ENCODE data around the gene PPP1R9B. TPM values are rescaled to one million over a fixed set of nuclear protein-coding genes. Genes with fewer than 3 reads are reported as not detected.
A peak's percentile ranks its signal among the peaks of the same experiment; 100 is the strongest.

The PPP1R9B gene
- total RNA-seq, 1 donor from 2014 or later = 73.6 TPM

- peaks cover 56% of the 10 kb centered on the region for H3K4me1 Mint-ChIP-seq (ENCODE audit: low read depth, unreplicated experiment)
- no peaks in the 10 kb centered on the region for H3K9me3 Mint-ChIP-seq (ENCODE audit: unreplicated experiment)
- H3K27me3 Mint-ChIP-seq (ENCODE audit: low read depth, unreplicated experiment) = no peaks in the 10 kb centered on the region
- DNase-seq (ENCODE audit: low read depth) = peak; percentile 71
- H3K4me3 Mint-ChIP-seq (ENCODE audit: unreplicated experiment) = peak overlapping the region; percentile 16
- peak overlapping the region; percentile 61 for H3K9ac ChIP-seq (ENCODE audit: low read length)
- H3K27ac Mint-ChIP-seq (ENCODE audit: unreplicated experiment) = peak overlapping the region; percentile 94
- peaks cover 38% of the 10 kb centered on the region for H3K36me3 Mint-ChIP-seq (ENCODE audit: low read depth, unreplicated experiment)
- H3K27ac ChIP-seq (ENCODE audit: low read depth, low read length) = peak overlapping the region; percentile 79
- peaks cover 33% of the 10 kb centered on the region for H3K79me2 ChIP-seq (ENCODE audit: insufficient read depth, low read length)
- no peaks in the 10 kb centered on the region for H3K9me3 ChIP-seq (ENCODE audit: insufficient read depth, low read depth, low read length)
- H3K36me3 ChIP-seq (ENCODE audit: insufficient read depth, low read length) = peaks cover 74% of the 10 kb centered on the region
- FAIRE-seq = no peak
- H3K4me1 ChIP-seq (ENCODE audit: insufficient read depth, low read length) = peaks cover 57% of the 10 kb centered on the region
- no peak overlapping the region for H2AFZ ChIP-seq (ENCODE audit: low read depth, low read length)
- H4K20me1 ChIP-seq (ENCODE audit: insufficient read depth, low read length) = peaks cover 95% of the 10 kb centered on the region
- H3K4me3 ChIP-seq (ENCODE audit: insufficient read depth, low read depth, low read length) = no peak overlapping the region
- H3K4me2 ChIP-seq (ENCODE audit: low read length) = peak overlapping the region; percentile 45
- no peaks in the 10 kb centered on the region for H3K27me3 ChIP-seq (ENCODE audit: insufficient read depth, low read length)
- TF ChIP-seq CTCF (IDR thresholded peaks at IDR 0.05; ENCODE audit: insufficient read depth, low read depth, low read length) = no peak
- TF ChIP-seq EZH2 (IDR thresholded peaks at IDR 0.05; ENCODE audit: insufficient read depth, low read length) = no peak
Observed at GRCh38 chr17:50186661-50187393, 36.4 kb upstream of the PPP1R9B start.

GRCh38 chr17:50185631-50186471 is 35.4 kb upstream of the PPP1R9B start:
- peak; percentile 62 for DNase-seq (ENCODE audit: low read depth)
- Mint-ChIP-seq H3K4me3 (ENCODE audit: unreplicated experiment) (peak overlapping the region; percentile 68), H3K27ac (ENCODE audit: unreplicated experiment) (peak overlapping the region; percentile 91), H3K9me3 (ENCODE audit: unreplicated experiment) (no peaks in the 10 kb centered on the region), H3K36me3 (ENCODE audit: low read depth, unreplicated experiment) (peaks cover 36% of the 10 kb centered on the region), H3K27me3 (ENCODE audit: low read depth, unreplicated experiment) (no peaks in the 10 kb centered on the region), H3K4me1 (ENCODE audit: low read depth, unreplicated experiment) (peaks cover 57% of the 10 kb centered on the region)
- FAIRE-seq = no peak
- Histone ChIP-seq H2AFZ (ENCODE audit: low read depth, low read length) (no peak overlapping the region), H3K9me3 (ENCODE audit: insufficient read depth, low read depth, low read length) (no peaks in the 10 kb centered on the region), H3K79me2 (ENCODE audit: insufficient read depth, low read length) (peaks cover 24% of the 10 kb centered on the region), H3K4me3 (ENCODE audit: insufficient read depth, low read depth, low read length) (peak overlapping the region; percentile 3), H3K9ac (ENCODE audit: low read length) (peak overlapping the region; percentile 44), H3K4me1 (ENCODE audit: insufficient read depth, low read length) (peaks cover 52% of the 10 kb centered on the region), H3K36me3 (ENCODE audit: insufficient read depth, low read length) (peaks cover 64% of the 10 kb centered on the region), H4K20me1 (ENCODE audit: insufficient read depth, low read length) (peaks cover 94% of the 10 kb centered on the region), H3K27me3 (ENCODE audit: insufficient read depth, low read length) (no peaks in the 10 kb centered on the region), H3K4me2 (ENCODE audit: low read length) (peak overlapping the region; percentile 45), H3K27ac (ENCODE audit: low read depth, low read length) (peak overlapping the region; percentile 79)
- TF ChIP-seq EZH2 (IDR thresholded peaks at IDR 0.05; ENCODE audit: insufficient read depth, low read length) (no peak), CTCF (IDR thresholded peaks at IDR 0.05; ENCODE audit: insufficient read depth, low read depth, low read length) (no peak)

Measured in astrocyte (in vitro differentiated cells and primary cell).